SK-N-SH (cell line): Measurements from ENCODE around the gene MOBP. TPM values are rescaled to one million over a fixed set of nuclear protein-coding genes. Genes with fewer than 3 reads are reported as not detected.
A peak's percentile ranks its signal among the peaks of the same experiment; 100 is the strongest.

Source experiments
- CTCF ChIA-PET: fragments of 300-600, 350-600 bp; formaldehyde crosslinking; extraction: SDS; loops from one replicate; lab custom pipeline; 2021; lab: Yijun Ruan, JAX
- POLR2A ChIA-PET: fragments of 350-600 bp; sonication (Branson Sonifier 250); formaldehyde crosslinking; extraction: SDS; loops from one replicate; lab custom pipeline; 2020; ENCODE audit warnings: antibody characterized with exemption, inconsistent platforms; lab: Yijun Ruan, JAX
- DNase-seq: peaks from one replicate; pipeline ENCODE4 v3.0.0; 2012
- H2AFZ ChIP-seq: fragments of 200-600 bp; sonication (generic); 2 replicates; pipeline ENCODE4 v1.8.1; 2016; ENCODE audit warnings: antibody characterized with exemption, mild to moderate bottlenecking, low read depth
- H3F3A ChIP-seq: fragments of 200-600 bp; sonication (generic); replicated peaks from 2 replicates; pipeline ENCODE3; 2016; ENCODE audit warnings: antibody characterized with exemption, mild to moderate bottlenecking; ENCODE audit not compliant: insufficient read depth
- H3K27ac ChIP-seq, 2 experiments: fragments of 200-500 bp in 1 of 2; fragments of 200-600 bp in 1 of 2; sonication (Bioruptor generic) in 1 of 2; sonication (generic), shearing (Covaris generic) in 1 of 2; 2 replicates each; pipeline versions ENCODE4 v1.5.1 to v1.6.1; 2014 to 2016; ENCODE audit warnings: low read depth in 2 of 2, inconsistent platforms in 1 of 2, low read length in 1 of 2, mild to moderate bottlenecking in 1 of 2, mixed read lengths in 1 of 2
- H3K27me3 ChIP-seq: fragments of 200-600 bp; sonication (generic), shearing (Covaris generic); 2 replicates; pipeline ENCODE4 v1.6.1; 2016; ENCODE audit warnings: mixed run types; ENCODE audit not compliant: insufficient read depth
- H3K36me3 ChIP-seq, 2 experiments: fragments of 200-500 bp in 1 of 2; fragments of 200-600 bp in 1 of 2; sonication (Bioruptor generic) in 1 of 2; sonication (generic) in 1 of 2; replicated peaks in 1 of 2; 2 replicates each; pipeline versions ENCODE3 to v1.5.1; 2014 to 2016; ENCODE audit warnings: low read length in 1 of 2, mild to moderate bottlenecking in 1 of 2; ENCODE audit not compliant: insufficient read depth in 2 of 2, control insufficient read depth in 1 of 2
- H3K4me1 ChIP-seq, 2 experiments: fragments of 200-500 bp in 1 of 2; fragments of 200-600 bp in 1 of 2; sonication (Bioruptor generic) in 1 of 2; sonication (generic), shearing (Covaris generic) in 1 of 2; 2 replicates each; pipeline versions ENCODE4 v1.5.1 to v1.6.1; 2014 to 2016; ENCODE audit warnings: low read depth in 1 of 2, low read length in 1 of 2, mixed run types in 1 of 2; ENCODE audit not compliant: insufficient read depth in 2 of 2, control insufficient read depth in 1 of 2
- H3K4me2 ChIP-seq: fragments of 200-600 bp; sonication (generic), shearing (Covaris generic); 2 replicates; pipeline ENCODE4 v1.6.1; 2017; ENCODE audit warnings: mixed run types
- H3K4me3 ChIP-seq, 2 experiments: fragments of 200-500 bp in 1 of 2; fragments of 200-600 bp in 1 of 2; sonication (Bioruptor generic) in 1 of 2; sonication (generic), shearing (Covaris generic) in 1 of 2; 2 replicates each; pipeline versions ENCODE4 v1.5.1 to v1.8.1; 2014 to 2016; ENCODE audit warnings: low read depth in 2 of 2, inconsistent platforms in 1 of 2, low read length in 1 of 2, mild to moderate bottlenecking in 1 of 2, mixed read lengths in 1 of 2, moderate library complexity in 1 of 2
- H3K79me2 ChIP-seq: fragments of 200-600 bp; sonication (generic); 2 replicates; pipeline ENCODE4 v1.8.1; 2017; ENCODE audit warnings: mild to moderate bottlenecking; ENCODE audit not compliant: insufficient read depth
- H3K9ac ChIP-seq: fragments of 200-600 bp; sonication (generic); 2 replicates; pipeline ENCODE4 v1.6.1; 2017; ENCODE audit warnings: mixed run types
- H3K9me2 ChIP-seq: fragments of 200-600 bp; sonication (generic); 2 replicates; pipeline ENCODE4 v1.6.1; 2017; ENCODE audit warnings: mixed run types
- H3K9me3 ChIP-seq: fragments of 200-600 bp; sonication (generic); 2 replicates; pipeline ENCODE4 v1.6.1; 2017; ENCODE audit warnings: mixed run types, mild to moderate bottlenecking, moderate library complexity
- H4K20me1 ChIP-seq: fragments of 200-600 bp; sonication (generic); 2 replicates; pipeline ENCODE4 v1.6.1; 2017; ENCODE audit warnings: mild to moderate bottlenecking, mixed run types; ENCODE audit not compliant: insufficient read depth
- CHD2 ChIP-seq: fragments of 150-350 bp; IDR thresholded peaks from 2 replicates; pipeline ENCODE4 v1.6.1; 2018; ENCODE audit warnings: low read length; ENCODE audit not compliant: partially characterized antibody
- EZH2phosphoT487 ChIP-seq: fragments of 200-600 bp; sonication (generic); IDR thresholded peaks from 2 replicates; pipeline ENCODE4 v1.6.1; 2017; ENCODE audit warnings: low read depth, mixed run types, mild to moderate bottlenecking, antibody characterized with exemption, moderate library complexity, borderline replicate concordance
- FOXJ3 ChIP-seq: sonication (generic); formaldehyde crosslinking; IDR thresholded peaks from 2 replicates; pipeline ENCODE4 v1.5.1; 2020; ENCODE audit warnings: mild to moderate bottlenecking, missing genetic modification reagents
- IRF3 ChIP-seq: fragments of 150-350 bp; IDR thresholded peaks from 2 replicates; pipeline ENCODE4 v1.6.1; 2016; ENCODE audit warnings: mild to moderate bottlenecking, low read depth, low read length
- JUND ChIP-seq: IDR thresholded peaks from 2 replicates; pipeline ENCODE4 v1.4.0; 2012
- MEF2A ChIP-seq: IDR thresholded peaks from 2 replicates; pipeline ENCODE4 v1.4.0; 2012; ENCODE audit warnings: low read depth, borderline replicate concordance
- NRF1 ChIP-seq: IDR thresholded peaks from 2 replicates; pipeline ENCODE4 v1.6.1; 2012; ENCODE audit warnings: low read depth, mild to moderate bottlenecking, low read length
- RAD21 ChIP-seq: IDR thresholded peaks from 2 replicates; pipeline ENCODE4 v1.6.1; 2012; ENCODE audit warnings: mild to moderate bottlenecking, low read length
- SIN3A ChIP-seq: IDR thresholded peaks from 2 replicates; pipeline ENCODE4 v1.6.1; 2012; ENCODE audit warnings: low read depth, mild to moderate bottlenecking, low read length, moderate library complexity, borderline replicate concordance
- SMC3 ChIP-seq: IDR thresholded peaks from 2 replicates; pipeline ENCODE4 v1.6.1; 2012; ENCODE audit warnings: low read depth, low read length, improper control_type of control experiment
- TCF12 ChIP-seq: IDR thresholded peaks from 2 replicates; pipeline ENCODE4 v1.4.0; 2012
- USF2 ChIP-seq: fragments of 150-350 bp; IDR thresholded peaks from 2 replicates; pipeline ENCODE4 v1.6.1; 2017; ENCODE audit warnings: antibody characterized with exemption, low read length, low read depth, borderline replicate concordance
- WGBS: methylation state at CpG from one replicate; pipeline ENCODE4 v1.1.6; 2017; ENCODE audit warnings: low lambda C conversion rate; 5-methylcytosine and 5-hydroxymethylcytosine counted together
- polyA plus RNA-seq, 3 experiments: library from polyadenylated mRNA; depleted of rRNA; stranded (reverse); fragments of >200 nt; gene quantifications; 2 replicates each; pipeline ENCODE4 v1.2.3, GENCODE V29; 2012
- TF ChIP-seq, protein P1 (sequence below): fragments of 200-600 bp; sonication (generic); IDR thresholded peaks from 2 replicates; pipeline ENCODE4 v1.6.1; 2017; ENCODE audit warnings: antibody characterized with exemption, mild to moderate bottlenecking, moderate library complexity

Gene MOBP
- polyA plus RNA-seq, 1 of the 3 experiments (the other 2 are of a cell fraction) = not detected

DNA sequence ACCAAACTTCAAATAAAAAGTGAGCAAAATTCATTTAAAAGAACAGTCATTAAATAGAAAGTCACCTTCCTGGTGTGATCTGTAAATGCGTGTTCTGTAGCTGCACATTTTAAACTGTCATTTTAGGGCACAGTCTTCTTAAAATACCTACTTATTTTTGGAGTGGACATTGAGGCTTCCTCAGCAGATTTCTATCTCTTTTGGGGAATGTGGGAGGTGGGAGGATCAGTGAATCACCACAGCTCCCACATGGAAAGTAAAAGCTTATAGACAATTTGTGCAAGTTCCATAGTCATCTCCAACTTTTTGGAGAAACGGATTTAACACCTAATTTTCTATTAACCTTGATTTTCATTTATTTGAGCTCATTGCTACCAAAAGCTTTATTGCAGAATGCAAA lies 21.0 kb upstream of the MOBP start:
- H3K9me3 ChIP-seq = no peaks in the 10 kb centered on the region
- H3K4me3 ChIP-seq = no peak overlapping the region

DNA sequence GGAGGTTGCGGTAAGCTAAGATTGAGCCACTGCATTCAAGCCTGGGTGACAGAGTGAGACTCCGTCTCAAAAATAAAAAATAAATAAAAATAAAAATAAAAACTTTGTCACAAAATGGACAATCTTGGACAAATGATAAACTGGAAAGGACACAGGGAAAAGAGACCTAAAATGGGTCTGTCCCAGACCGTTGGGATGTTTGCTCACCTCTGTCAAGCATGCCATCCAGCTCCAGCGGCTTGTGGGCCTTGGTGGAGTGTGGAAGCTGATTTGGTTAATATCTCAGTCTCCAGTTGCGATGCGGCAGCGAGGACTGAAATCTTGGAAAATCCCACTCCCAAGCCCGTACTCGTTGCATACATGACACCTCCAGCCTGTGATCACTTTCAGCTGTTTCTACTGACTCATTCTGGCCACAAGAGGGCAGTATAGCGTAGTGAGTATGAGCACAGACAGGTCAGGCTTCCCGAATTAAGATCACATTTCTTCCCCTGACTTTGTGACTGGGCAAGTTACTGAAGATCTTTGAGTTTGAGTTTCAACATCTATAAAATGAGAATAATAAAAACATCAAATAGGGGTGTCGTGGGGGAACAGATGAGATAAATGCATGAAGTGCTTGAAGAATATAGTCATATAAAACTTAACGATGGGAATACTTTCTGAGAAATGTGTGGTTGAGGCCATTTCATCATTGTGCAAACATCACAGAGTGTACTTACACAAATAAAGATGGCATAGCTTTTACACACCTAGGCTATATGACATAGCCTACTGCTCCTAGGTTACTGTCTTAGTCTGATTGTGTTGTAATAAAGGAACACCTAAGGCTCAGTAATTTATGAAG lies 19.6 kb upstream of the MOBP start:
- no peaks in the 10 kb centered on the region for H4K20me1 ChIP-seq
- peaks cover 0 to 2% of the 10 kb centered on the region in 2 experiments; a peak in 1 of 4 replicates for H3K4me1 ChIP-seq
- no peaks in the 10 kb centered on the region for H3K9me2 ChIP-seq
- 25% methylated on average over 13 of the region's 13 CpGs for WGBS
- CTCF ChIA-PET = interaction anchor here (0.5 to 10.4 kb wide), 40 partner anchors 7 to 869 kb away, joined by 3 to 145 read pairs (median 5); partner anchors contain the start of gene MOBP
- POLR2A ChIA-PET = no interaction called here
- no peak overlapping the region for H3K4me2 ChIP-seq
- H3K79me2 ChIP-seq = no peaks in the 10 kb centered on the region
- no peaks in the 10 kb centered on the region for H3K27me3 ChIP-seq
- no peaks in the 10 kb centered on the region for H3F3A ChIP-seq
- TF ChIP-seq IRF3 (no peak), TCF12 (no peak), SMC3 (peak; percentile 67), RAD21 (peak; percentile 82)
- TF ChIP-seq, protein P1, sequence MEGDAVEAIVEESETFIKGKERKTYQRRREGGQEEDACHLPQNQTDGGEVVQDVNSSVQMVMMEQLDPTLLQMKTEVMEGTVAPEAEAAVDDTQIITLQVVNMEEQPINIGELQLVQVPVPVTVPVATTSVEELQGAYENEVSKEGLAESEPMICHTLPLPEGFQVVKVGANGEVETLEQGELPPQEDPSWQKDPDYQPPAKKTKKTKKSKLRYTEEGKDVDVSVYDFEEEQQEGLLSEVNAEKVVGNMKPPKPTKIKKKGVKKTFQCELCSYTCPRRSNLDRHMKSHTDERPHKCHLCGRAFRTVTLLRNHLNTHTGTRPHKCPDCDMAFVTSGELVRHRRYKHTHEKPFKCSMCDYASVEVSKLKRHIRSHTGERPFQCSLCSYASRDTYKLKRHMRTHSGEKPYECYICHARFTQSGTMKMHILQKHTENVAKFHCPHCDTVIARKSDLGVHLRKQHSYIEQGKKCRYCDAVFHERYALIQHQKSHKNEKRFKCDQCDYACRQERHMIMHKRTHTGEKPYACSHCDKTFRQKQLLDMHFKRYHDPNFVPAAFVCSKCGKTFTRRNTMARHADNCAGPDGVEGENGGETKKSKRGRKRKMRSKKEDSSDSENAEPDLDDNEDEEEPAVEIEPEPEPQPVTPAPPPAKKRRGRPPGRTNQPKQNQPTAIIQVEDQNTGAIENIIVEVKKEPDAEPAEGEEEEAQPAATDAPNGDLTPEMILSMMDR = peak; percentile 94
- H3K27ac ChIP-seq = no peak overlapping the region
- peak; percentile 78 for DNase-seq
- H2AFZ ChIP-seq = no peak overlapping the region
- no peak overlapping the region for H3K4me3 ChIP-seq
- H3K36me3 ChIP-seq = no peaks in the 10 kb centered on the region
- no peak overlapping the region for H3K9ac ChIP-seq
- H3K9me3 ChIP-seq = no peaks in the 10 kb centered on the region

More for the DNA sequence above, 21.0 kb upstream of the MOBP start:
- H3K9ac ChIP-seq = no peak overlapping the region
- no peak overlapping the region for H2AFZ ChIP-seq
- ChIA-PET CTCF (interaction anchor here (0.8 to 10.4 kb wide), 11 partner anchors 9 to 871 kb away, joined by 3 to 145 read pairs (median 10); partner anchors contain the start of gene RPSA), POLR2A (no interaction called here)
- no peak overlapping the region for H3K27ac ChIP-seq
- TF ChIP-seq NRF1 (no peak), FOXJ3 (CRISPR knock-in tag) (no peak), MEF2A (no peak), USF2 (no peak), SIN3A (no peak), EZH2phosphoT487 (no peak), JUND (no peak), RAD21 (no peak), CHD2 (no peak)
- peaks cover 0 to 2% of the 10 kb centered on the region in 2 experiments; a peak in 1 of 4 replicates for H3K4me1 ChIP-seq
- no peaks in the 10 kb centered on the region for H3K9me2 ChIP-seq
- no peaks in the 10 kb centered on the region for H3K36me3 ChIP-seq
- H3K4me2 ChIP-seq = no peak overlapping the region
- DNase-seq = no peak
- H3K79me2 ChIP-seq = no peaks in the 10 kb centered on the region
- H4K20me1 ChIP-seq = no peaks in the 10 kb centered on the region
- H3F3A ChIP-seq = no peaks in the 10 kb centered on the region
- no peaks in the 10 kb centered on the region for H3K27me3 ChIP-seq
- 59% methylated on average over 2 of the region's 2 CpGs for WGBS
